ENCODE data around the gene KRTAP19-8. TPM values are rescaled to one million over a fixed set of nuclear protein-coding genes. Genes with fewer than 3 reads are reported as not detected.

The KRTAP19-8 gene
- total RNA-seq, 1 experiment from 2014 or later = not detected

DNA sequence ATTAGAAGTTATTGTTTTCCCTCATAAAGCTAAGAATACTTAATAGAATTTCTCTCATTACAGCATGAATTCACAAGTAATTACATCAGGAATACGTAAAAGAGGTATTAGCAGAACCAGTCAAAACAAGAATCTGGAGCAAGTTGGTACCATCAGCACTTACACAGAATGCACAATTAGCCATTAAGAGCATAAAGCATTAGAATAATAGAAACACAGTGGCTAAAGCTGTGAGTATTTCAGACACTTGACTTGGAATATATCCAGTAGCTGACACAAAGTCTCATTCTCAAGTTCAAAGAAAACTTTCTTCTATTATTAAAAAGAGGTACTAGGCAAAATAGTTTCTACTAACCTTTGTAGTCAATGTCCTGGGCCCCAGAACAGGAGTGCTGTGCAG lies 49.6 kb downstream of the KRTAP19-8 start:
- Mint-ChIP-seq H3K27ac (no peak overlapping the region), H3K4me3 (no peak overlapping the region), H3K27me3 (ENCODE audit: low read depth) (no peaks in the 10 kb centered on the region), H3K4me1 (peaks cover 19% of the 10 kb centered on the region), H3K9me3 (no peaks in the 10 kb centered on the region), H3K36me3 (no peaks in the 10 kb centered on the region)
- ChIA-PET POLR2A (no interaction called here), CTCF (no interaction called here)
- ATAC-seq (no peak), DNase-seq (ENCODE audit: low spot score) (no peak)
- TF ChIP-seq GRHL2 (CRISPR knock-in tag; IDR thresholded peaks at IDR 0.05; ENCODE audit: insufficient replicate concordance, severe bottlenecking) = no peak
- no peak for TF ChIP-seq ZNF121 (CRISPR knock-in tag; IDR thresholded peaks at IDR 0.05)
- TF ChIP-seq, protein P1, sequence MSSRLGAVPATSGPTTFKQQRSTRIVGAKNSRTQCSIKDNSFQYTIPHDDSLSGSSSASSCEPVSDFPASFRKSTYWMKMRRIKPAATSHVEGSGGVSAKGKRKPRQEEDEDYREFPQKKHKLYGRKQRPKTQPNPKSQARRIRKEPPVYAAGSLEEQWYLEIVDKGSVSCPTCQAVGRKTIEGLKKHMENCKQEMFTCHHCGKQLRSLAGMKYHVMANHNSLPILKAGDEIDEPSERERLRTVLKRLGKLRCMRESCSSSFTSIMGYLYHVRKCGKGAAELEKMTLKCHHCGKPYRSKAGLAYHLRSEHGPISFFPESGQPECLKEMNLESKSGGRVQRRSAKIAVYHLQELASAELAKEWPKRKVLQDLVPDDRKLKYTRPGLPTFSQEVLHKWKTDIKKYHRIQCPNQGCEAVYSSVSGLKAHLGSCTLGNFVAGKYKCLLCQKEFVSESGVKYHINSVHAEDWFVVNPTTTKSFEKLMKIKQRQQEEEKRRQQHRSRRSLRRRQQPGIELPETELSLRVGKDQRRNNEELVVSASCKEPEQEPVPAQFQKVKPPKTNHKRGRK (CRISPR knock-in tag; IDR thresholded peaks at IDR 0.05; ENCODE audit: borderline replicate concordance) = no peak
- TF ChIP-seq, protein P2, sequence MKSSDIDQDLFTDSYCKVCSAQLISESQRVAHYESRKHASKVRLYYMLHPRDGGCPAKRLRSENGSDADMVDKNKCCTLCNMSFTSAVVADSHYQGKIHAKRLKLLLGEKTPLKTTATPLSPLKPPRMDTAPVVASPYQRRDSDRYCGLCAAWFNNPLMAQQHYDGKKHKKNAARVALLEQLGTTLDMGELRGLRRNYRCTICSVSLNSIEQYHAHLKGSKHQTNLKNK (CRISPR knock-in tag; IDR thresholded peaks at IDR 0.05) = no peak
- no peak for TF ChIP-seq ZNF232 (CRISPR knock-in tag; IDR thresholded peaks at IDR 0.05)
- TF ChIP-seq NR2C2 (CRISPR knock-in tag; IDR thresholded peaks at IDR 0.05) = no peak
- TF ChIP-seq CBFB (CRISPR knock-in tag; IDR thresholded peaks at IDR 0.05; ENCODE audit: low read depth) = no peak
- no peak for TF ChIP-seq KAT7 (CRISPR knock-in tag; IDR thresholded peaks at IDR 0.05; ENCODE audit: borderline replicate concordance)
- TF ChIP-seq NR1H2 (CRISPR knock-in tag; IDR thresholded peaks at IDR 0.05) = no peak
- TF ChIP-seq GABPB1 (CRISPR knock-in tag; IDR thresholded peaks at IDR 0.05) = no peak
- TF ChIP-seq ESRRA (CRISPR knock-in tag; IDR thresholded peaks at IDR 0.05; ENCODE audit: borderline replicate concordance) = no peak
- TF ChIP-seq, protein P3, sequence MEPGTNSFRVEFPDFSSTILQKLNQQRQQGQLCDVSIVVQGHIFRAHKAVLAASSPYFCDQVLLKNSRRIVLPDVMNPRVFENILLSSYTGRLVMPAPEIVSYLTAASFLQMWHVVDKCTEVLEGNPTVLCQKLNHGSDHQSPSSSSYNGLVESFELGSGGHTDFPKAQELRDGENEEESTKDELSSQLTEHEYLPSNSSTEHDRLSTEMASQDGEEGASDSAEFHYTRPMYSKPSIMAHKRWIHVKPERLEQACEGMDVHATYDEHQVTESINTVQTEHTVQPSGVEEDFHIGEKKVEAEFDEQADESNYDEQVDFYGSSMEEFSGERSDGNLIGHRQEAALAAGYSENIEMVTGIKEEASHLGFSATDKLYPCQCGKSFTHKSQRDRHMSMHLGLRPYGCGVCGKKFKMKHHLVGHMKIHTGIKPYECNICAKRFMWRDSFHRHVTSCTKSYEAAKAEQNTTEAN (CRISPR knock-in tag; IDR thresholded peaks at IDR 0.05) = no peak
- TF ChIP-seq ZNF317 (CRISPR knock-in tag; IDR thresholded peaks at IDR 0.05; ENCODE audit: borderline replicate concordance, low read depth) = no peak
- TF ChIP-seq, protein P4, sequence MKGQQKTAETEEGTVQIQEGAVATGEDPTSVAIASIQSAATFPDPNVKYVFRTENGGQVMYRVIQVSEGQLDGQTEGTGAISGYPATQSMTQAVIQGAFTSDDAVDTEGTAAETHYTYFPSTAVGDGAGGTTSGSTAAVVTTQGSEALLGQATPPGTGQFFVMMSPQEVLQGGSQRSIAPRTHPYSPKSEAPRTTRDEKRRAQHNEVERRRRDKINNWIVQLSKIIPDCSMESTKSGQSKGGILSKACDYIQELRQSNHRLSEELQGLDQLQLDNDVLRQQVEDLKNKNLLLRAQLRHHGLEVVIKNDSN (CRISPR knock-in tag; IDR thresholded peaks at IDR 0.05) = no peak
- TF ChIP-seq TP53 (CRISPR knock-in tag; IDR thresholded peaks at IDR 0.05) = no peak
- TF ChIP-seq ZNF263 (CRISPR knock-in tag; IDR thresholded peaks at IDR 0.05; ENCODE audit: low read depth) = no peak

Other genes with a start within 250 kb of the KRTAP19-8 start
- not detected in 3 replicates for gene KRTAP8-1, start 225.2 kb downstream of the KRTAP19-8 start, total RNA-seq (2021)
- gene KRTAP7-1, start 208.7 kb downstream of the KRTAP19-8 start, total RNA-seq (2021) = not detected in 3 replicates
- gene KRTAP11-1, start 156.9 kb downstream of the KRTAP19-8 start, total RNA-seq (2021) = not detected in 3 replicates